H1 (cell line): Measurements from ENCODE around the gene MUC5B. TPM values are rescaled to one million over a fixed set of nuclear protein-coding genes. Genes with fewer than 3 reads are reported as not detected.

Experiments used
- HDAC6 ChIP-seq: IDR thresholded peaks from one replicate; pipeline ENCODE4 v1.7.1; 2012; ENCODE audit warnings: low read depth, mild to moderate bottlenecking, inconsistent platforms, low read length, moderate library complexity
- JUND ChIP-seq: IDR thresholded peaks from 2 replicates; pipeline ENCODE4 v1.6.1; 2011; ENCODE audit warnings: mild to moderate bottlenecking, improper control_type of control experiment, low read length
- RBBP5 ChIP-seq: IDR thresholded peaks from 2 replicates; pipeline ENCODE4 v1.7.1; 2012; ENCODE audit warnings: low read depth, mild to moderate bottlenecking, inconsistent platforms, low read length, moderate library complexity, borderline replicate concordance
- RFX5 ChIP-seq: IDR thresholded peaks from 2 replicates; pipeline ENCODE4 v1.6.1; 2011; ENCODE audit warnings: low read depth, low read length, improper control_type of control experiment, borderline replicate concordance
- SIX5 ChIP-seq: IDR thresholded peaks from 2 replicates; pipeline ENCODE4 v1.6.1; 2011; ENCODE audit warnings: mild to moderate bottlenecking, low read depth, low read length
- SRF ChIP-seq: IDR thresholded peaks from 2 replicates; pipeline ENCODE4 v1.6.1; 2011; ENCODE audit warnings: mild to moderate bottlenecking, low read depth, low read length, moderate library complexity
- polyA plus RNA-seq, 7 experiments: library from polyadenylated mRNA; depleted of rRNA in 3 of 7; stranded (reverse) in 5 of 7; unstranded in 2 of 7; fragments of >200 nt in 5 of 7; fragments of 200-250 nt in 2 of 7; gene quantifications; 1 replicate in 5 of 7; 2 replicates in 1 of 7; 4 replicates in 1 of 7; pipeline versions ENCODE4 v1.2.1 to v1.2.3, GENCODE V29; 2011 to 2013; ENCODE audit warnings: missing spikeins in 2 of 7, mixed read lengths in 2 of 7
- total RNA-seq: library from RNA; stranded (reverse); fragmentation: NEBNext Ultra II Directional; extraction: Animal tissue kit (Norgen Biotek cat#: 25700); gene quantifications from 2 replicates; pipeline ENCODE4 v1.2.1, GENCODE V29; 2021

The MUC5B gene
- total and polyA plus RNA-seq, 2 of the 8 experiments (the other 6 are each of a cell fraction or from before 2014, with no cell fraction given), result 0.02 to 0.03 TPM

DNA sequence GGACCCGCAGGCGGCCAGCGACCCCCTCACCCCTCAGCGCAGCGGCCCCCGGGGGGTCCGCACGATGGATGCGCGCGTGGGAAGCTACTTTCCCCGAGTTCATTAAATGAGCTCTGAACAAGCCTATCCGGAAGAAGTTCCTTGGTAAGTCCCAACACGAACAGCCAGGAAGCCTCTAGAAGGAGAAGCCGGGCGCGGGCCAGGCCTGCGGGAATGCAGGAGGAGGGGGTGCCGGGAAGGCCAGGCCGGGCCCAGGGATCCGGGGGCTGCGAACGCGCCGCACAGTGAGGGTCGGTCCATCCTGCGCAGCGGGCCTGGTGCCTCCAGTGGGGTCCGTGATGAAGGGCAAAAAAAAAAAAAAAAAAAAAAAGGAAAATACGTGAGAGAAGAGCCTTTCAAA, 49.7 kb downstream of the MUC5B start (continued):
- TF ChIP-seq JUND, result no peak
- no peak for TF ChIP-seq HDAC6
- TF ChIP-seq SIX5, result no peak
- no peak for TF ChIP-seq RBBP5
- TF ChIP-seq RFX5, result no peak
- TF ChIP-seq SRF, result no peak
